Colonic mucosa (tissue), 4 donors: ENCODE measurements around the gene PPP1R16B. TPM values are rescaled to one million over a fixed set of nuclear protein-coding genes. Genes with fewer than 3 reads are reported as not detected.
"Not testable (repeated sequence)": the region's sequence is repeated elsewhere in the genome, so short reads cannot be mapped to it uniquely, and the experiment has no call there.

ENCODE experiments used
- DNase-seq: peaks from one replicate; pipeline ENCODE4 v3.0.0-alpha.2; 2020
- H3K27ac ChIP-seq: fragments of 200-600 bp; one replicate; pipeline ENCODE4 v1.8.0; 2021
- H3K27me3 ChIP-seq: fragments of 200-600 bp; one replicate; pipeline ENCODE4 v1.8.0; 2021
- H3K36me3 ChIP-seq: fragments of 200-600 bp; one replicate; pipeline ENCODE4 v1.8.0; 2021
- H3K4me1 ChIP-seq: fragments of 200-600 bp; one replicate; pipeline ENCODE4 v1.8.0; 2021; ENCODE audit warnings: mild to moderate bottlenecking
- H3K4me3 ChIP-seq: fragments of 200-600 bp; one replicate; pipeline ENCODE4 v1.8.0; 2021
- H3K9ac ChIP-seq, 2 donors: one replicate each; pipeline ENCODE4 v1.7.0; 2013; ENCODE audit warnings: control low read depth in 2 of 2, low read depth in 2 of 2, low read length in 2 of 2
- H3K9me3 ChIP-seq: fragments of 200-600 bp; one replicate; pipeline ENCODE4 v1.8.0; 2021
- intact Hi-C: fragments of 100-400 bp; cut with DNase I; formaldehyde crosslinking; loops from one replicate; pipeline ENCODE4 v1.14.1; 2022
- total RNA-seq, 2 donors: library from RNA; stranded (reverse); fragmentation: NEBNext Ultra II Directional in 1 of 2; extraction: Animal tissue kit (Norgen Biotek cat#: 25700) in 1 of 2; gene quantifications; one replicate each; pipeline ENCODE4 v1.2.1, GENCODE V29; 2021
- TF ChIP-seq, protein P1 (sequence below): fragments of 200-600 bp; IDR thresholded peaks from one replicate; pipeline ENCODE4 v1.8.0; 2022; ENCODE audit warnings: antibody characterized with exemption, mild to moderate bottlenecking
- donor health status: healthy.
- donor health status: DM: no; HTN: no; CAD: no.
- donor health status: DM: no; HTN: no; CAD: no.

PPP1R16B gene
- total RNA-seq, 2 donors from 2014 or later = 2.0 to 2.1 TPM

DNA sequence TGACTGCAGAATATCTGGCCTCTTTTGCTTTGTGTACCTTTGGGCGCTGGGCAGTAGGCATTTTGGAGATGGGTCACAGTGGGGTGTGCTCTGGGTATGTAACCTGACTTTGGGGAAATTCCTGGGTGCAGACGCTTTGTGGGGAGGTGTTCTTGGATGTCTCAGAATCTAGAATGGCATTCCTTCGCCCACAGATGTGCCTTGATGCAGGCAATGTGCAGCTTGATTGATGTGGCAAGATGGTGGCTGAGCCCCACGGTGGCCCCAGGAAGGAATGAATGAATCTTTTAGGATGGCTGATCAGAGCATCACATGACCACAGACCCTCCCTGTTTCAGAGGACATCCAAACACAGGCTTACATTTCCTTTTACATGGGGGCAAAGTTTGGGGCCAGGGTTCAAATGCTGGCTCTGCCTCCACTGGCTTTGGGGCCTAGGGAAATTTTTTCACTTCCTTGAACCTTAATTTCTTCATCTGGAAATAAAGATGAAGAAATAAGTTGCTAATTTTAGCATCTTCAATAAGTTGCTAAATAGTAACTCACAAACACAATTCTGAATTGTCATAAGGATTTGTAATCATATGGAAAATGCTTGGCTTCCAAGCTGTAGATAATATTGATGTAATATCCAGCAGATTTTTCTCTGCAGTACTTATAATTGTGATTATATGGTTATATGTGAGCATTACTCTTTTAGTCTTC is 5.6 kb downstream of the PPP1R16B start:
- Histone ChIP-seq H3K27ac (no peak overlapping the region), H3K4me3 (no peak overlapping the region)
- no peak for DNase-seq

DNA sequence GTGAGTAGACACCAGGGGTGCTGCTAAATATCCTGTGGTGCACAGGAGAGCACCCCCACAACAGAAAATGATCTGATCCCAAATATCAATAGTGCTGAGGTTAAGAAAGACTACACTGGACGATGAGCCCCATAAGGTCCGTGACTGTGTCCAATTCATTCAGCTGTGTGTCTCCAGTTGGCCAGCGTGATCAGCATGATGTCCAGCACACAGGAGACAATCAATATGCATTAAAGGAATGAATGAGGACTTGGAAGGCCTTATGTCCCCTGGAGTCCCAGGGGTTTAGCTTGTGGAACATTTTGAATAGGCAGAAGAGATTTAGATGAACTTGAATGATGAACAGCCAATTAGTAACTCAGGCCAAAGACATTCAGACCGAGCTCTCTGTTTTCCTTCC is 6.3 kb downstream of the PPP1R16B start:
- no peak for DNase-seq
- intact Hi-C loops = no loop called here
- Histone ChIP-seq H3K27me3 (peaks cover 14% of the 10 kb centered on the region), H3K36me3 (no peaks in the 10 kb centered on the region), H3K27ac (no peak overlapping the region), H3K9me3 (no peaks in the 10 kb centered on the region), H3K4me3 (no peak overlapping the region), H3K9ac (no peak overlapping the region), H3K4me1 (no peaks in the 10 kb centered on the region)
- TF ChIP-seq, protein P1, sequence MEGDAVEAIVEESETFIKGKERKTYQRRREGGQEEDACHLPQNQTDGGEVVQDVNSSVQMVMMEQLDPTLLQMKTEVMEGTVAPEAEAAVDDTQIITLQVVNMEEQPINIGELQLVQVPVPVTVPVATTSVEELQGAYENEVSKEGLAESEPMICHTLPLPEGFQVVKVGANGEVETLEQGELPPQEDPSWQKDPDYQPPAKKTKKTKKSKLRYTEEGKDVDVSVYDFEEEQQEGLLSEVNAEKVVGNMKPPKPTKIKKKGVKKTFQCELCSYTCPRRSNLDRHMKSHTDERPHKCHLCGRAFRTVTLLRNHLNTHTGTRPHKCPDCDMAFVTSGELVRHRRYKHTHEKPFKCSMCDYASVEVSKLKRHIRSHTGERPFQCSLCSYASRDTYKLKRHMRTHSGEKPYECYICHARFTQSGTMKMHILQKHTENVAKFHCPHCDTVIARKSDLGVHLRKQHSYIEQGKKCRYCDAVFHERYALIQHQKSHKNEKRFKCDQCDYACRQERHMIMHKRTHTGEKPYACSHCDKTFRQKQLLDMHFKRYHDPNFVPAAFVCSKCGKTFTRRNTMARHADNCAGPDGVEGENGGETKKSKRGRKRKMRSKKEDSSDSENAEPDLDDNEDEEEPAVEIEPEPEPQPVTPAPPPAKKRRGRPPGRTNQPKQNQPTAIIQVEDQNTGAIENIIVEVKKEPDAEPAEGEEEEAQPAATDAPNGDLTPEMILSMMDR = no peak

More for the DNA sequence above, 5.6 kb downstream of the PPP1R16B start:
- no peaks in the 10 kb centered on the region for H3K36me3 ChIP-seq
- H3K9me3 ChIP-seq = no peaks in the 10 kb centered on the region
- intact Hi-C loops = no loop called here
- H3K27me3 ChIP-seq = peaks cover 21% of the 10 kb centered on the region
- H3K4me1 ChIP-seq = no peaks in the 10 kb centered on the region
- TF ChIP-seq, protein P1 = no peak
- no peak overlapping the region for H3K9ac ChIP-seq

DNA sequence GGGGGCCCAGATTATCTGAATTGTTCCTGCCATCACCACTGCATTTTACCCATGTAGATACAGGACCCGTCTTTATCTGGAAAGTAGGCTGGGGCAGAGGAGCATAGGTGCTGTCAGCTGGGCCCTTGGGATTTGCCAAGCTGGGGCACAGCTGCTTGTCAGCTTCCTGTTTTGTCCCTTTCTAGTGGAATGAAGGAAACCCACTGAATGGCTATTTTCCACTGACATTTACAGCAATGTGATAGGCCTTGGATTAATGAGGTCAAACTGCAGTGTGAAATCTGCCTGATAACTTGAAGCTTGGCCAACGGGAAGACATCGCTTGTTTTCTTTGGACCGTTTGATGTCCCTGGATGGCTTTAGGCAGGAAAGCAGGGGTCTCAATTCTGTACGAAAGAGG is 6.7 kb downstream of the PPP1R16B start:
- Histone ChIP-seq H3K4me3 (no peak overlapping the region), H3K4me1 (no peaks in the 10 kb centered on the region), H3K9ac (no peak overlapping the region), H3K9me3 (no peaks in the 10 kb centered on the region), H3K27me3 (peaks cover 10% of the 10 kb centered on the region), H3K27ac (no peak overlapping the region), H3K36me3 (no peaks in the 10 kb centered on the region)
- intact Hi-C loops = no loop called here
- TF ChIP-seq, protein P1 = no peak
- DNase-seq = no peak

DNA sequence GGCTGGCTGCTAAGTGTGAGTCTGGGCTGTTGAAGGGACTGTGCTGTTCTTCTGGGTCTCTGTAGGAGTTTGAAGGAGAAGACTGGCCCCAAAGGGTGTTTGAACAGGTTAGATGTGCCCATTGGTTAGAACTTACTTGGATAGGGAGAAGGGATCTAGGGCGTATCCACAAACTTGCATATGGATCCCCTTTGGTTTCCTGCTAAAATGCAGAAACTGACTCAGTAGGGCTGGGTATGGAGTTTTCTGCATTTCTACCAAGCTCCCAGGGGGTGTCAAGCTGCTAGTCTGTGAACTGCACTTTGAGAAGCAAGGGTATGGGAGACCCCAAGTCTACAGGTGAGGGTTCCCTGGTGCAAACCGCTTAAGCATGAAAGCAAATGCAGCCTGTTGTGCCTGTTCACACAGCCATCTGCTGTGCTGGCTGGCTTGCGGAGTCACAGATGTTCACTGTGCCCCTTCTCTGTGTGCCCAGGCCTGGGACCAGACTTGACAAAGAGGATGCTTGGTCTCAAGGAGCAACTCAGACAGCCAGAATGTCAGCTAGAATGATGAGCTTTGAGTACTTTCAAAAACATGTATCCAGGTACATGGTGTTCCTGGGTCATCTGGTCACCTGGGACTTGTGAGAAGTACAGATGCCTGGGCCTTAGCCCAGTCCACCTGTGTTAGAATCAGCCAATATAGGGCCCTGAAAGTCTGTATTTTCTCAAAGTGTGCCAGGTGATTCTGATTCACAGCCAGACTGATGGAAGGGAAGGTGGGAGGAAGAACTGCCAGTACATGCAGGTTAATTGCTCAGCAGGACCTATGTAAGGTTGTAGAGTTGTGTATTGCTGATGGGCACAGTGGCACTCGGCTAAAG is 7.4 kb downstream of the PPP1R16B start:
- Histone ChIP-seq H3K4me1 (no peaks in the 10 kb centered on the region), H3K27ac (no peak overlapping the region), H3K4me3 (no peak overlapping the region), H3K9me3 (no peaks in the 10 kb centered on the region), H3K27me3 (peaks cover 3% of the 10 kb centered on the region), H3K36me3 (no peaks in the 10 kb centered on the region), H3K9ac (no peak overlapping the region)
- TF ChIP-seq, protein P1 = no peak
- intact Hi-C loops = no loop called here
- no peak for DNase-seq

DNA sequence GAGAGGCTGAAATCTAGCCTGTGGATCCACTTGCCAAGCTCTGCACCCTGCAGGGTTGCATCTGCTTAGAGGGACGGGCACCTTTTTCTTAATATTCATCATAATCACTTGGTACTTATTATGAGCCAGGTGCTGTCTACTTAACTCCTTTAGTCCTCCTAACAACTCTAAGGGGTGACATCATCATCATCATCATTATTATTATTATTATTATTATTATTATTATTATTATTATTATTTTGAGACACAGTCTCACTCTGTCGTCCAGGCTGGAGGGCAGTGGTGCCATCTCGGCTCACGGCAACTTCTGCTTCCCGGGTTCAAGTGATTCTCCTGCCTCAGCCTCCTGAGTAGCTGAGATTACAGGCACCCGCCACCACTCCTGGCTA is 8.1 kb downstream of the PPP1R16B start:
- H3K9me3 ChIP-seq, intact Hi-C loops, DNase-seq, H3K4me3 ChIP-seq, H3K27me3 ChIP-seq, H3K36me3 ChIP-seq, H3K4me1 ChIP-seq, H3K27ac ChIP-seq, H3K9ac ChIP-seq: not testable (repeated sequence)

DNA sequence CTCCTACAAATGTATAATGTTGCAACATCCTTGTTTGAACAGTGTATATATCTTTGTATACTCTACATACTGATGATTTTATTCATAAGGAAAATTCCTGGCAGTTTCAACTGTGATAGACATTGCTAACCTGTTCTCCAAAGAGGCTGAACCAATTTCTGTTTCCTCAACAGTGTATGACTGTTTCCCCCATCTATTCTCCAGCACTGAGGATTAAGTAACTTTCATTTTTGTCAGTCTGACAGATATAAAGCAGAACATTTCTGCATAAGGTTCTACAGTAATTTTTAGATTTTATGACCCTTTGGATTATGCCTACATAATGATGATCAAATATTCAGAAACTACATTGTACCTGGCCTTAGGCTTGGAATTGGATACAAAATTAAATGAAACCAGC is 9.9 kb downstream of the PPP1R16B start:
- H3K27me3 ChIP-seq = no peaks in the 10 kb centered on the region
- no peaks in the 10 kb centered on the region for H3K9me3 ChIP-seq
- no peak for DNase-seq
- no peak overlapping the region for H3K27ac ChIP-seq
- H3K4me3 ChIP-seq = no peak overlapping the region
- intact Hi-C loops = no loop called here
- no peaks in the 10 kb centered on the region for H3K4me1 ChIP-seq
- H3K36me3 ChIP-seq = no peaks in the 10 kb centered on the region
- TF ChIP-seq, protein P1 = no peak
- no peak overlapping the region for H3K9ac ChIP-seq
